Lung (tissue), 12 donors: ENCODE measurements around the gene TTLL12. TPM values are rescaled to one million over a fixed set of nuclear protein-coding genes. Genes with fewer than 3 reads are reported as not detected.

Experiments used
- ATAC-seq: fragments of 200-7000 bp; cut with Tn5 transposase; one replicate; pipeline ENCODE4 v1.9.1; 2020; ENCODE audit warnings: moderate number of reproducible peaks; ENCODE audit not compliant: insufficient read depth, low FRiP score
- DNase-seq, 3 donors: peaks; one replicate each; pipeline ENCODE4 v3.0.0-alpha.2; 2013 to 2017
- H3K27ac ChIP-seq, 2 donors: one replicate each; pipeline ENCODE4 v1.5.1; 2013; ENCODE audit warnings: mild to moderate bottlenecking in 2 of 2, moderate library complexity in 2 of 2, control low read depth in 1 of 2, inconsistent platforms in 1 of 2, low read depth in 1 of 2, low read length in 1 of 2
- H3K27me3 ChIP-seq, 3 donors: one replicate each; pipeline ENCODE4 v1.5.1; 2013; ENCODE audit warnings: low read length in 2 of 3; ENCODE audit not compliant: control insufficient read depth in 3 of 3, insufficient read depth in 3 of 3
- H3K36me3 ChIP-seq, 4 donors: one replicate each; pipeline ENCODE4 v1.5.1; 2013; ENCODE audit warnings: low read length in 4 of 4, mild to moderate bottlenecking in 1 of 4, moderate library complexity in 1 of 4; ENCODE audit not compliant: control insufficient read depth in 4 of 4, insufficient read depth in 4 of 4
- H3K4me1 ChIP-seq, 5 donors: one replicate each; pipeline ENCODE4 v1.5.1; 2013; ENCODE audit warnings: low read length in 5 of 5, mild to moderate bottlenecking in 2 of 5, moderate library complexity in 1 of 5; ENCODE audit not compliant: control insufficient read depth in 5 of 5, insufficient read depth in 5 of 5
- H3K4me3 ChIP-seq: one replicate; pipeline ENCODE4 v1.5.1; 2013; ENCODE audit warnings: mild to moderate bottlenecking, control low read depth, moderate library complexity
- H3K9ac ChIP-seq, 2 donors: one replicate each; pipeline ENCODE4 v1.5.1; 2013; ENCODE audit warnings: low read length in 2 of 2, control low read depth in 1 of 2; ENCODE audit not compliant: insufficient read depth in 1 of 2
- H3K9me3 ChIP-seq, 4 donors: one replicate each; pipeline ENCODE4 v1.5.1; 2013; ENCODE audit warnings: low read length in 3 of 4, mild to moderate bottlenecking in 1 of 4, moderate library complexity in 1 of 4; ENCODE audit not compliant: control insufficient read depth in 4 of 4, insufficient read depth in 3 of 4
- WGBS, 2 donors: extraction: QIAGEN DNeasy Blood & Tissue Kit; methylation state at CpG; one replicate each; pipeline ENCODE4 v1.1.7; 2013; 5-methylcytosine and 5-hydroxymethylcytosine counted together
- polyA plus RNA-seq, 2 donors: library from polyadenylated mRNA; stranded (reverse); fragments of 200-250 nt; gene quantifications; one replicate each; pipeline ENCODE4 v1.2.1, GENCODE V29; 2013
- total RNA-seq, 2 donors: library from RNA; depleted of rRNA in 1 of 2; stranded (reverse); fragments of >200 nt in 1 of 2; gene quantifications; one replicate each; pipeline ENCODE4 v1.2.1, GENCODE V29; 2014 to 2021
- TF ChIP-seq, protein P1 (sequence below): IDR thresholded peaks from 2 replicates; pipeline ENCODE4 v1.5.1; 2012; ENCODE audit warnings: mild to moderate bottlenecking; ENCODE audit errors: control extremely low read depth, extremely low read depth
- donor health status: control.
- donor health status: control.
- donor health status: Bipolar disorder and iron deficiency.
- donor health status: healthy.
- donor health status: DM: yes; HTN: yes; CAD: no.

TTLL12 gene
- total and polyA plus RNA-seq, 4 donors = 15.8 to 35.5 (median 25.3) TPM

GRCh38 chr22:43155789-43156188 is 31.1 kb downstream of the TTLL12 start:
- Histone ChIP-seq H3K9ac (no peak overlapping the region), H3K4me3 (no peak overlapping the region), H3K9me3 (no peaks in the 10 kb centered on the region), H3K27me3 (no peaks in the 10 kb centered on the region), H3K27ac (no peak overlapping the region), H3K36me3 (peaks cover 0 to 17% (median 1%) of the 10 kb centered on the region in 4 donors), H3K4me1 (peaks cover 0 to 20% (median 12%) of the 10 kb centered on the region in 5 donors)
- ATAC-seq = no peak
- WGBS, 2 donors = 58 to 87% methylated on average over 5 of the region's 5 CpGs
- TF ChIP-seq, protein P1, sequence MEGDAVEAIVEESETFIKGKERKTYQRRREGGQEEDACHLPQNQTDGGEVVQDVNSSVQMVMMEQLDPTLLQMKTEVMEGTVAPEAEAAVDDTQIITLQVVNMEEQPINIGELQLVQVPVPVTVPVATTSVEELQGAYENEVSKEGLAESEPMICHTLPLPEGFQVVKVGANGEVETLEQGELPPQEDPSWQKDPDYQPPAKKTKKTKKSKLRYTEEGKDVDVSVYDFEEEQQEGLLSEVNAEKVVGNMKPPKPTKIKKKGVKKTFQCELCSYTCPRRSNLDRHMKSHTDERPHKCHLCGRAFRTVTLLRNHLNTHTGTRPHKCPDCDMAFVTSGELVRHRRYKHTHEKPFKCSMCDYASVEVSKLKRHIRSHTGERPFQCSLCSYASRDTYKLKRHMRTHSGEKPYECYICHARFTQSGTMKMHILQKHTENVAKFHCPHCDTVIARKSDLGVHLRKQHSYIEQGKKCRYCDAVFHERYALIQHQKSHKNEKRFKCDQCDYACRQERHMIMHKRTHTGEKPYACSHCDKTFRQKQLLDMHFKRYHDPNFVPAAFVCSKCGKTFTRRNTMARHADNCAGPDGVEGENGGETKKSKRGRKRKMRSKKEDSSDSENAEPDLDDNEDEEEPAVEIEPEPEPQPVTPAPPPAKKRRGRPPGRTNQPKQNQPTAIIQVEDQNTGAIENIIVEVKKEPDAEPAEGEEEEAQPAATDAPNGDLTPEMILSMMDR = no peak
- no peak for DNase-seq

GRCh38 chr22:43154887-43155536 is 31.9 kb downstream of the TTLL12 start:
- H3K4me1 ChIP-seq = peaks cover 0 to 20% (median 12%) of the 10 kb centered on the region in 5 donors
- H3K27me3 ChIP-seq = no peaks in the 10 kb centered on the region
- no peak for ATAC-seq
- peak overlapping the region in 1 of 2 donors; percentile 36 for H3K27ac ChIP-seq
- no peak for DNase-seq
- no peak overlapping the region for H3K4me3 ChIP-seq
- TF ChIP-seq, protein P1 = no peak
- H3K9ac ChIP-seq = no peak overlapping the region
- WGBS, 2 donors = 67 to 82% methylated on average over 27 of the region's 27 CpGs
- H3K9me3 ChIP-seq = no peaks in the 10 kb centered on the region
- H3K36me3 ChIP-seq = peaks cover 0 to 14% (median 0%) of the 10 kb centered on the region in 4 donors

DNA sequence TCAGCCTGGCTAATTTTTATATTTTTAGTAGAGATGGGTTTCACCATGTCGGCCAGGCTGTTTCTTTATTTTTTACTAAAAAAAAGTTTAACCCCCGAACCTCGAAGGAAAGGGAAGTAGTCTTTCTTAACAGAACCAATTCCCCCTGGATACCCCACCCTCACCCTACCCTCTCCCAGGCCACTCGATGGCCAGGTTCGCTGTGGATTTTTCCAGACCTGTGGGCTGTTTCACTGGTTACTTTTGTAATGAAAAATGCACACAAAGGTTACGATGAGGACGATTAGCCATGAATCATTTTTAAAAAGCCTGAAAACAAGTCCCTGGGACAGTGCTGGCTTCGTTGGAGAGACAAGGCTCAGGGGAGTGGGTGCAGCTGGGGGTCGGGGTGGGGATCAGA is 33.0 kb downstream of the TTLL12 start:
- no peak overlapping the region for H3K4me3 ChIP-seq
- H3K27ac ChIP-seq = no peak overlapping the region
- peaks cover 0 to 19% (median 12%) of the 10 kb centered on the region in 5 donors for H3K4me1 ChIP-seq
- DNase-seq = no peak
- H3K9ac ChIP-seq = no peak overlapping the region
- TF ChIP-seq, protein P1 = no peak
- no peaks in the 10 kb centered on the region for H3K9me3 ChIP-seq
- 47 to 63% methylated on average over 9 of the region's 9 CpGs for WGBS, 2 donors
- ATAC-seq = no peak
- H3K27me3 ChIP-seq = no peaks in the 10 kb centered on the region
- H3K36me3 ChIP-seq = peaks cover 0 to 6% (median 0%) of the 10 kb centered on the region in 4 donors
